ENCODE results near the gene POLE.

POLE gene

GRCh38 chr12:132577191-132577920, 109.8 kb downstream of the POLE start:
- DNase-seq (ENCODE audit: low read depth), result no peak

DNA sequence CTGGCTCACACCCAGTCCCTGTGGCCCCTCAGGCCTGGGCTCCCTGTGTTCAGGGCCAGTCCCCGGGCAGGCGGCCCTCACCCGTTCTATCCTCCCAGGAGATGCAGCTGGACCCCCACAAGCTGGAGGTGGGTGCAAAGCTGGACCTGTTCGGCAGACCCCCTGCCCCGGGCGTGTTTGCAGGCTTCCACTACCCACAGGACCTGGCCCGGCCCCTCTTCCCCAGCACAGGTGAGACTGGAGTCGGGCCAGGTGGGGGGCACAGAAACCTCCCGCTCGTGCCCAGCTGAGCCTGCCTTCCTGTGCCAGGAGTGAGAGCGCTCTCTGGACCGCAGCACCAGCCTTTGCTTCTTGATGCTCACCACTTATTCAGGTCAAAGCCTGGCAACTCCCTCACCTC, 110.4 kb downstream of the POLE start:
- no peak for DNase-seq (ENCODE audit: low read depth)

GRCh38 chr12:132575661-132576060, 111.5 kb downstream of the POLE start:
- DNase-seq (ENCODE audit: low read depth), result no peak

- DNase-seq (ENCODE audit: low read depth), result no peak
Measured at GRCh38 chr12:132574271-132574996, 112.7 kb downstream of the POLE start.
